ENCODE measurements around the gene CD80. TPM values are rescaled to one million over a fixed set of nuclear protein-coding genes. Genes with fewer than 3 reads are reported as not detected.

CD80 gene, protein sequence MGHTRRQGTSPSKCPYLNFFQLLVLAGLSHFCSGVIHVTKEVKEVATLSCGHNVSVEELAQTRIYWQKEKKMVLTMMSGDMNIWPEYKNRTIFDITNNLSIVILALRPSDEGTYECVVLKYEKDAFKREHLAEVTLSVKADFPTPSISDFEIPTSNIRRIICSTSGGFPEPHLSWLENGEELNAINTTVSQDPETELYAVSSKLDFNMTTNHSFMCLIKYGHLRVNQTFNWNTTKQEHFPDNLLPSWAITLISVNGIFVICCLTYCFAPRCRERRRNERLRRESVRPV
- polyA plus RNA-seq (2013, experiment 1 of 2): not detected
- not detected for polyA plus RNA-seq (2013, experiment 2 of 2)

DNA sequence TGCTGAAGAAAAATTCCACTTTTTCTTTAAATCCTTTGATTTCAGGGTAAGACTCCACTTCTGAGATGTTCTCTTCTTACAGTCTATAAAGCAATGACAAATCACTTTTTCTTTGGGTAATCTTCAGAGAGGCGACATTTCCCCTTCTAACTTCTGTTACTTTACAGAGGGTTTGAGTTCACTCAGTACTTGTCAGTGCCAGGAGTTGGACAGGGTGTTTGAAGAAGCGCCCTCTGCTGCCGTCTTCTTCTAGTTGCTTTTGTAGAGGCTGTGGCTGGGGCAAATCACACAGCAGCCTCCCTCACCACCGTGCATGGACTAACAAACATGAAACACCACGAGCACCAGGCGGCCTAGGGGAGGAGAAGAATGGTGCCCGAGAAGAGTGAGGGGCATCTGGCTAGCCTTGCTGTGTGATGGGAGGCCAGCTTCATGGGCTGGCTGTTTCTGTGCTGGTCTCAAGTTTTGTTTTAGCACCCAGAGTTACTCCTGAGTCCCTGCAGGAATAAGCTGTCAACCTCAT, at the start of gene CD80:
Gene CD80 (minus strand): TSS at position 174 of the 523 bp plus-strand sequence. CDS start 1,886 bp downstream, outside the sequence.
- no peak within 1 kb of the TSS for H3K27ac ChIP-seq (ENCODE audit: low read depth, low read length, severe bottlenecking)
- no peak within 1 kb of the TSS for H3K4me3 ChIP-seq (ENCODE audit: extremely low read depth, insufficient read depth, low read length, poor library complexity, severe bottlenecking)
- no peaks in the 10 kb centered on the region for H3K36me3 ChIP-seq (ENCODE audit: control insufficient read depth, insufficient read depth, low read length)
- H3K9me3 ChIP-seq (ENCODE audit: control insufficient read depth, low read length): no peaks in the 10 kb centered on the region
- WGBS, 2 experiments (ENCODE audit: insufficient coverage in 2 of 2): 43 to 60% methylated on average over 1 of the region's 7 CpGs
- no peaks in the 10 kb centered on the region for H3K4me1 ChIP-seq (ENCODE audit: control insufficient read depth, insufficient read depth, low read length, poor library complexity, severe bottlenecking)

DNA sequence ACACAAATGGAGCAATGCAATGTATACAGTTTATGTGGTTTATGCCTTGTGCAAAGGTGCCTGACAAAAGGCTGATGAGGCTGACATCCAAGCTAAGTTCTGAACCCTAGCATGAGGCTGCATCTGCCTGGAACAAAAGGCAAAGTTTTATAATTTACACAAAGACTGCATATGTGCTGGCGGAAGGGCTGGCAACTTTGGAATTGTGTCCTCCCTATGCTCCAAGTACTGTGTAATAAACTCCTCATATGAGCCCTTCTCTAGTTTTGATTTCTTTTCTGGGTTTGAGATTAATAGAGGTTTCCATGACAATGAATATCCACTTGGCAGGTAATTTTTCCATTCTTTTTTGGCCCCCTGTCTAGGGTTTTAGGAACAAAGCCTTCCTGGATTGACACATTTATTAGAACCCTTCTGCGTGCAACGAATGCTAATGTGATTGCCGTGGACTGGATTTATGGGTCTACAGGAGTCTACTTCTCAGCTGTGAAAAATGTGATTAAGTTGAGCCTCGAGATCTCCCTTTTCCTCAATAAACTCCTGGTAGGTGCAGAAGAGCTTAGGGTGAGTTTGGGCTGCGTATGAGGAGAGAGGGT, 49.1 kb upstream of the CD80 start:
- no peak overlapping the region for H3K27ac ChIP-seq (ENCODE audit: low read depth, low read length, severe bottlenecking)
- no peaks in the 10 kb centered on the region for H3K9me3 ChIP-seq (ENCODE audit: control insufficient read depth, low read length)
- 90 to 100% methylated on average over 2 to 4 of the region's 6 CpGs for WGBS, 2 experiments (ENCODE audit: insufficient coverage in 2 of 2)
- H3K4me1 ChIP-seq (ENCODE audit: control insufficient read depth, insufficient read depth, low read length, poor library complexity, severe bottlenecking): no peaks in the 10 kb centered on the region
- H3K4me3 ChIP-seq (ENCODE audit: extremely low read depth, insufficient read depth, low read length, poor library complexity, severe bottlenecking): no peak overlapping the region
- no peaks in the 10 kb centered on the region for H3K36me3 ChIP-seq (ENCODE audit: control insufficient read depth, insufficient read depth, low read length)

DNA sequence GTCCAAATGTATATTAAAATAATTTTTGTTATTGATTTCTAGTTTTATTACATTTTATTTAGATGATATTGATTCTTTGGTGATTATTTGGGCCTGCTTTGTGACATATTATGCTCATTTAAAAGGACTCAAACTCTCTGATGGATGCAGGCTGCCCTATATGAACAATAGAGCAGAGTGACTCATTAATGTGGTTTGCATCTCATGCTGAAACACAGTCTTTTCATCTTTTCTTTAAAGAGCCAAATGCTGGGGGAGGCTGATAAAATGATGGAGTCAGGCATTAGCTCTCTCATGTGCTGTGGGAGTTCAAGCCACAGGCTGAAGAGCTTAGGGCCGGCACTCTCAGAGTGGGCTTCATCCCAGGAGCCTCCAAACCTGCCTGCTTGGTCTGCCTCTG, 45.5 kb upstream of the CD80 start:
- H3K36me3 ChIP-seq (ENCODE audit: control insufficient read depth, insufficient read depth, low read length): no peaks in the 10 kb centered on the region
- no peak overlapping the region for H3K27ac ChIP-seq (ENCODE audit: low read depth, low read length, severe bottlenecking)
- H3K4me1 ChIP-seq (ENCODE audit: control insufficient read depth, insufficient read depth, low read length, poor library complexity, severe bottlenecking): no peaks in the 10 kb centered on the region
- no peaks in the 10 kb centered on the region for H3K9me3 ChIP-seq (ENCODE audit: control insufficient read depth, low read length)
- 80 to 100% methylated on average over 1 of the region's 1 CpG for WGBS, 2 experiments (ENCODE audit: insufficient coverage in 2 of 2)
- H3K4me3 ChIP-seq (ENCODE audit: extremely low read depth, insufficient read depth, low read length, poor library complexity, severe bottlenecking): no peak overlapping the region

DNA sequence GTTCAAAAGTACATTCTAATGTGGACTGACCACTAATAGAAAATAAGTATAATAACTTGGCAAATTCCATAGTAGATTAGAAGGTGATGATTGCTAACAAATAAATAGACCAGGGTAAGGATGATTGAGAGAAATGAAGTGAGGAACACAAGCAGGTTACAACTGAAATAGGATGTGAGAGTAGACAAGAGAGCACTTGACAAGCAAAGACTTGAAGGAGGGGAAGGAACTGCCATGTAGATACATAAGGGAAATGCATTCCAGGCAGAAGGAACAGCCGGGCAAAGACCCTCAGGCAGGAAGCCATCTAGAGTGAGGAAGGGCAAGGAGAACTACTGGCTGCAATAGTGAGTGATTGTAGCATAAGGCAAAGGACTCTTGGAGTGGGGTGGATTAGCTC, 43.3 kb upstream of the CD80 start:
- Histone ChIP-seq H3K9me3 (ENCODE audit: control insufficient read depth, low read length) (no peaks in the 10 kb centered on the region), H3K4me3 (ENCODE audit: extremely low read depth, insufficient read depth, low read length, poor library complexity, severe bottlenecking) (no peak overlapping the region), H3K36me3 (ENCODE audit: control insufficient read depth, insufficient read depth, low read length) (no peaks in the 10 kb centered on the region), H3K27ac (ENCODE audit: low read depth, low read length, severe bottlenecking) (no peak overlapping the region), H3K4me1 (ENCODE audit: control insufficient read depth, insufficient read depth, low read length, poor library complexity, severe bottlenecking) (no peaks in the 10 kb centered on the region)
- 67 to 100% methylated on average over 1 of the region's 1 CpG for WGBS, 2 experiments (ENCODE audit: insufficient coverage in 2 of 2)

DNA sequence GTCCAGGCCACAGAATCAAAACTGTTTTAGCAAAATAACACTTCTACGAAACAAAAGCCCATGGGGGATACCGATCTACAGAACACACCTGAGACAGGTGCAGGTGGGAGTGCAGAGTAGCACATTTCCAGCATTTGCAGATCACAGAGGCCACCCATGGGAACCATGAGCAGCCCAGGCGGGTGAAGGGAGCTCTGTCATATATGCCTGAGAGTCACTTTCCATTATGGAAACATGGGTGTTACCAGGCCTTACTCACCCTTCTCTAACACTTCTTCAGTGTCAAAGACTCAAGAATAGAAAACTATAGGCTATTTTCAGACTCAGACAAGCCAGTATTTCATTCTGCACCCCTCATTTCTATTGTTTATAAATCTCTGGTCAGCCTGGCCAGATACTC, 41.7 kb upstream of the CD80 start:
- WGBS, 2 experiments (ENCODE audit: insufficient coverage in 2 of 2): 94 to 100% methylated on average over 1 to 2 of the region's 3 CpGs
- Histone ChIP-seq H3K27ac (ENCODE audit: low read depth, low read length, severe bottlenecking) (no peak overlapping the region), H3K4me1 (ENCODE audit: control insufficient read depth, insufficient read depth, low read length, poor library complexity, severe bottlenecking) (no peaks in the 10 kb centered on the region), H3K4me3 (ENCODE audit: extremely low read depth, insufficient read depth, low read length, poor library complexity, severe bottlenecking) (no peak overlapping the region), H3K36me3 (ENCODE audit: control insufficient read depth, insufficient read depth, low read length) (no peaks in the 10 kb centered on the region), H3K9me3 (ENCODE audit: control insufficient read depth, low read length) (no peaks in the 10 kb centered on the region)

DNA sequence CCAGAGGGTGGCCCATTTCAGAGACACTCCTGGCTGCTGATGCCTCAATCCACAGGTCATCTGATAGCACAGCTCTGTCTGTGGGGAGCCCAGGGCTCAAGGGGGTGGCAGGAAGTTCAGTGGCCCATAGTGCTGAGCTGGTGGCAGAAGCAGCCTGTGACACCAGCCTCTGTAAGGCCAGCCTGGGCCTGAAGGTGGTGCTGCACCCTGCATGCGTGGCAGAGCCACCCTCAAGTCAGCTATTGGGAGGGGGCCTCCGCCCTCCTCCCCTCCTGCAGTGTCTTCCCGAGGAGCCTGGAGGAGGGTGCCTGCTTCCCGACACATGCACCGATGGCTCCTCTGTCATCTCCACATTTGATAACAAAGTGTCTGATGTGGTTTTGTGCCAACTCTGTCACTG, 41.3 kb upstream of the CD80 start:
- H3K9me3 ChIP-seq (ENCODE audit: control insufficient read depth, low read length): no peaks in the 10 kb centered on the region
- H3K27ac ChIP-seq (ENCODE audit: low read depth, low read length, severe bottlenecking): no peak overlapping the region
- no peaks in the 10 kb centered on the region for H3K4me1 ChIP-seq (ENCODE audit: control insufficient read depth, insufficient read depth, low read length, poor library complexity, severe bottlenecking)
- WGBS, 2 experiments (ENCODE audit: insufficient coverage in 2 of 2): 20 to 65% methylated on average over 1 to 4 of the region's 5 CpGs
- H3K36me3 ChIP-seq (ENCODE audit: control insufficient read depth, insufficient read depth, low read length): no peaks in the 10 kb centered on the region
- H3K4me3 ChIP-seq (ENCODE audit: extremely low read depth, insufficient read depth, low read length, poor library complexity, severe bottlenecking): no peak overlapping the region

DNA sequence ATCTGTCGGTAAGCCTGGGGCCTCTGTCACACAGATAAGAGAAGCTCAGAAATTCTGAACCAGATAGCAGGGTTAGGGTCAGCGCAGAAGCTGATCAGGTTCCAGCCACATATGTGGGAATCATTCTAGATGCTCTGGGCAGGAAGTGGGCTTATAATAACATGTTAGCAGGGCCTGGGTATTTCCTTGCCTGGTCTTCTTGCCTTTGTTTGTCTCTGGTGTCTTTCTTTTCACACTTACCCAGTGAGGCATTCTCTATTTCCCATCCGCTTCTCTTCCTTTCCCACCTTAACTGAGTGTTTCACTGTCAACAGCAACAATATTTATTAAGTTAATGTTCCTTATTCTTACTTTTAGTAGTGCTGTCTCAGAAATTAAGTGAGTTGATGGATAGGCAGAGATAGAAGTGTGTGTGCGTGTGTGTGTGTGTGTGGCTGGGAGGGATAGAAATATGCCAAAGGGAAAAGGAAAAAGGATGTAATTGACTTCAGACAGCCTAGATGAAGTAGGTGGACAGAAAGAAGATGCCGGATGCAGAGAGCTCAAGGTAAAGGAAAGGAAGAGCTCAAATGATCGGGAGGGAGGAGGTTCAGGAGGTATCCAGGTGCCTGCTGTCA, 40.3 kb upstream of the CD80 start:
- Histone ChIP-seq H3K36me3 (ENCODE audit: control insufficient read depth, insufficient read depth, low read length) (no peaks in the 10 kb centered on the region), H3K4me1 (ENCODE audit: control insufficient read depth, insufficient read depth, low read length, poor library complexity, severe bottlenecking) (no peaks in the 10 kb centered on the region), H3K9me3 (ENCODE audit: control insufficient read depth, low read length) (no peaks in the 10 kb centered on the region), H3K4me3 (ENCODE audit: extremely low read depth, insufficient read depth, low read length, poor library complexity, severe bottlenecking) (no peak overlapping the region), H3K27ac (ENCODE audit: low read depth, low read length, severe bottlenecking) (no peak overlapping the region)
- 85 to 94% methylated on average over 4 to 5 of the region's 6 CpGs for WGBS, 2 experiments (ENCODE audit: insufficient coverage in 2 of 2)

DNA sequence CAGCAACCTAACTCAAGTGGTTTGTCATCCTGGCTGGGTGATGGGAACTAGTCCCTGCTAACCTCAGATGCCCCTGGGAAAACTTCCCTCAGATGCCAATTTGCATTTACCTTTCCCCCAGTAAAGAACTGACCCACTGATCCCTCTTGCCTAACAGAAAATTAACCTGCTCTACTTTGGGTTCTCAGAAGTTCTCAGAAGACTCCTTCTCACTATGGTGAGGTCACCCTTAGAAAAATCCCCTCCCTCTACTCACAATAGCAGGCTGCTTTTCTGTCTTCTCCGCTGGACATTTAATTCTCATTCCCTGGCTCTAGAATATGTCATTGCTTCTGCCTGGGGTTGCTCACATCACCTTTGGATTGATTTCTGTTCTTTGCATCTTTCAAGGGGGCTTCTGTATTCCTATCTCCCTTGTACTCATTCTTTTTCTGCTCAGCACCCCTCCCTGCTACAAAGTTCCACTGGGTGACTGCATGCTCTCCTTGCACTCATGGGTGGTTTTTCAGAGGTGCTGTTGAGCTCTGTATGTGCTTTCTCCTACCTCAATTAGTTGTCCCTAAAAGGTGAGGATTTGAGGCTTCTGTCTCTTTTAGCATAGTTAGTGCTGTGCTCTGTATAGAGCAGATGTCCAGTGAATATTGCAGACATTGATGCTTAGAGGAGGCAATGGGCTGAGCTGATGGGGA, 39.1 kb upstream of the CD80 start:
- Histone ChIP-seq H3K4me1 (ENCODE audit: control insufficient read depth, insufficient read depth, low read length, poor library complexity, severe bottlenecking) (no peaks in the 10 kb centered on the region), H3K36me3 (ENCODE audit: control insufficient read depth, insufficient read depth, low read length) (no peaks in the 10 kb centered on the region), H3K4me3 (ENCODE audit: extremely low read depth, insufficient read depth, low read length, poor library complexity, severe bottlenecking) (no peak overlapping the region), H3K27ac (ENCODE audit: low read depth, low read length, severe bottlenecking) (no peak overlapping the region), H3K9me3 (ENCODE audit: control insufficient read depth, low read length) (no peaks in the 10 kb centered on the region)
- 86 to 90% methylated on average over 1 of the region's 1 CpG for WGBS, 2 experiments (ENCODE audit: insufficient coverage in 2 of 2)

DNA sequence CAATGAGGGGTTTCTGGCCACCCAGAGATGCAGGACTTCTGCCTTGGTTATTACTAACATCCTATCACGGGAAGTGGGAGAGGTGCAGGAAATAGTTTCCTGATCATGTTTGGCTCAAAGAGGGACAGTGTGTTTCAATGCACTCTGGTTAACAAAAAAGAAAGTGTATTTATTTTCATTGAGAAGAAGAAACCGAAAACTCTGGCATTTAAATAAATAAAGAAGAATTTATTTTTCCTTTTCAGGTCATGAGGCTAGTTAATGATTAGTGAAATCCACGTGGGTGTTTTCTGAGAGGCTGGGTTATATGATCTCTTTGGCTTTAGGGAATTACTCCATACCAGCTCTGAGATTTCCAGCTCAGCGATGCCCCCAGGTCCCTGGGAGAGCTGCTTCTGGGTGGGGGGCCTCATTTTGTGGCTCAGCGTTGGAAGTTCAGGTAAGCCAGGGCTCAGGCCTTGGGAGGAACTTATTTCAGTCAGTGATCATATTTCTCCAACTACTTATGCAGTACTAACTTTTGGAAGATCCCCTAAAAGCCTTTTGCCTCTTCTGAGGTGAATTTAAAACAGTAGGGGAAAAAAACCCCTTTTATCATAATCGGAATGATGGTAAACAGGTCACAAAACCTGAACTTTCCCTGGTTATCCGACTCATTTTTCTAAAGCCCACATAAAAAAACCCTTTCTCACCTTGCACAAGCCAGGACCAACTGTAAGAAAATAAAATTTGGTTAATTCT, 38.3 kb upstream of the CD80 start, which contains the start of gene PLA1A:
Gene PLA1A (plus strand): TSS at position 338 of the 741 bp plus-strand sequence. CDS start 29 bp downstream, at position 367.
- H3K4me3 ChIP-seq (ENCODE audit: extremely low read depth, insufficient read depth, low read length, poor library complexity, severe bottlenecking): no peak within 1 kb of the TSS
- no peaks in the 10 kb centered on the region for H3K36me3 ChIP-seq (ENCODE audit: control insufficient read depth, insufficient read depth, low read length)
- no peaks in the 10 kb centered on the region for H3K9me3 ChIP-seq (ENCODE audit: control insufficient read depth, low read length)
- no peaks in the 10 kb centered on the region for H3K4me1 ChIP-seq (ENCODE audit: control insufficient read depth, insufficient read depth, low read length, poor library complexity, severe bottlenecking)
- H3K27ac ChIP-seq (ENCODE audit: low read depth, low read length, severe bottlenecking): no peak within 1 kb of the TSS
- 80 to 93% methylated on average over 2 of the region's 7 CpGs for WGBS, 2 experiments (ENCODE audit: insufficient coverage in 2 of 2)

DNA sequence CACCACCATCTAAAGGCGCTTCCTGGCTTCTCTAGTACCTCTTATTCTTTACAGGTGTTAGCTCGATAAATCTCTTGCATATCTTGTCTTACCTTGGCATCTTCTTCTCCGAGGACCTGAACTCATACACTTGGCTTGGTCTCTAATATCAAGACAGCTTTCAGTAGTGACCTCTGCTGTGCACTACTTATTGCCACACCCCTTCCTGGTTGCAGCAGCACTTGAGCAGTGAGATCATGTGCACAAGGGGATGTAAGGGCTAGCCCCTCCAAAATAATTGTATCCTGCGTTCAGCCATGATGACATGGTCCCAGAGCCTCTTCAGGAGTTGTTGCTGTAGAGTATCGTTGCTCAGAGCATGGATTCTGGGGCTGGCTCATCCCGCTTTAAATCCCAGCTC, 37.0 kb upstream of the CD80 start:
- Histone ChIP-seq H3K4me3 (ENCODE audit: extremely low read depth, insufficient read depth, low read length, poor library complexity, severe bottlenecking) (no peak overlapping the region), H3K4me1 (ENCODE audit: control insufficient read depth, insufficient read depth, low read length, poor library complexity, severe bottlenecking) (no peaks in the 10 kb centered on the region), H3K27ac (ENCODE audit: low read depth, low read length, severe bottlenecking) (no peak overlapping the region), H3K36me3 (ENCODE audit: control insufficient read depth, insufficient read depth, low read length) (no peaks in the 10 kb centered on the region), H3K9me3 (ENCODE audit: control insufficient read depth, low read length) (no peaks in the 10 kb centered on the region)
- WGBS, 2 experiments (ENCODE audit: insufficient coverage in 2 of 2): 90 to 93% methylated on average over 4 to 5 of the region's 6 CpGs
